Stimulated activated naive CD4-positive, alpha-beta T cell treated with Interleukin-2 at 50 U/mL for 16 hours (primary cell): ENCODE measurements around the gene CD177.
"Not testable (repeated sequence)": the region's sequence is repeated elsewhere in the genome, so short reads cannot be mapped to it uniquely, and the experiment has no call there.

ENCODE experiments used
- DNase-seq: peaks from one replicate; lab custom pipeline; 2025; lab: John Stamatoyannopoulos, UW

The CD177 gene

GRCh38 chr19:43380771-43381386 is 27.4 kb downstream of the CD177 start:
- no peak for DNase-seq

GRCh38 chr19:43382586-43383216 is 29.2 kb downstream of the CD177 start:
- not testable (repeated sequence) for DNase-seq

- DNase-seq = not testable (repeated sequence)
Measured at GRCh38 chr19:43383254-43383653, 29.8 kb downstream of the CD177 start.

- DNase-seq = not testable (repeated sequence)
Measured at GRCh38 chr19:43383759-43384158, 30.3 kb downstream of the CD177 start.

- not testable (repeated sequence) for DNase-seq
Measured at GRCh38 chr19:43390903-43391551, 37.5 kb downstream of the CD177 start.

GRCh38 chr19:43391552-43391935 is 38.1 kb downstream of the CD177 start:
- not testable (repeated sequence) for DNase-seq

GRCh38 chr19:43393501-43393900 is 40.0 kb downstream of the CD177 start:
- DNase-seq = not testable (repeated sequence)

- no peak for DNase-seq
Measured at GRCh38 chr19:43395561-43395960, 42.1 kb downstream of the CD177 start.

- no peak for DNase-seq
Measured at GRCh38 chr19:43406297-43406696, 52.8 kb downstream of the CD177 start.

- no peak for DNase-seq
Measured at GRCh38 chr19:43407416-43408005, 54.0 kb downstream of the CD177 start.

GRCh38 chr19:43408043-43408442 is 54.6 kb downstream of the CD177 start:
- no peak for DNase-seq

GRCh38 chr19:43409415-43409814 is 55.9 kb downstream of the CD177 start:
- no peak for DNase-seq

GRCh38 chr19:43412441-43412840 is 59.0 kb downstream of the CD177 start:
- no peak for DNase-seq
